Measurements from ENCODE around the gene GSTA3.
"Not testable (repeated sequence)": the region's sequence is repeated elsewhere in the genome, so short reads cannot be mapped to it uniquely, and the experiment has no call there.

The GSTA3 gene

DNA sequence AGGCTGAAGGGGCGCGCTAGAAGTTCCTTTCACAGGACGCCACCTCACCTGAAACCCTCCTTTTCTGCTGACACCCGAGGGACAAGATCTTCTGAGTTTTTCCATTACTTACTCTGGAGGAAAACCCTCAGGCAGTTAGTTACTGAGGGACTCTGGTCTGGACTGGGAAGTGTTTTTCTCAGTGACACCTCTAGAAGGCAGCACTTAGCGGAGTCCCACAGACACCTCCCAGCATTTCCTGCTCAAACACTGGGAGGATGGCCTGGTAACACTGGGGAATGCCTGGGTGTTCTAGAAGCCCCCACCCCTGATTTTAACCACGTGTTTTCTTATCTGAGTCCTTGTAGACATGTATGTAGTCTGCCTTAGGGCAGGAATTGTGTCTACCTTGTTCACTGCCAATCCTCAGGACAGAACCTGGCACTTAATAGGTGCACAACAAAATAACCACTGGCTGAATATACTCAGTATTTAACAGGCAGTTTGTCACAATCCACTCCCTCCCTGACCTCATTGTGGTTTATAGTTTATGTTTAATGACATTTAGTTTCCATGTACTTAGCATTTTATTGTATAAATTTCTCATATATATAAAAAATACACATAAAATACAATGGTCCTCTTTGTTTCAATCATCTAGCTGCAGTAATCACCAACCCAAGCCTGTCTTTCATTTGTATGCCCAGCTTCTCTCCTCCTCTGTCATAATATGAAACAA is 4.8 kb downstream of the GSTA3 start:
- Histone ChIP-seq H3K27ac (replicated peaks; ENCODE audit: low read length) (no peak overlapping the region), H4K8ac (ENCODE audit: low read depth, low read length) (no peak overlapping the region), H2AFZ (ENCODE audit: low read length) (no peak overlapping the region), H4K91ac (ENCODE audit: low read depth, low read length, poor library complexity) (no peak overlapping the region), H3K4me3 (ENCODE audit: low read length in 2 of 2) (no peak overlapping the region), H3K23ac (ENCODE audit: low read depth, low read length, poor library complexity) (no peak overlapping the region), H3K9ac (ENCODE audit: low read depth, low read length, poor library complexity) (no peak overlapping the region), H3K4me2 (ENCODE audit: insufficient read depth, low read length, poor library complexity, severe bottlenecking) (no peak overlapping the region), H3K18ac (ENCODE audit: low read length) (no peak overlapping the region), H3K79me1 (ENCODE audit: low read depth, low read length) (no peaks in the 10 kb centered on the region), H2BK120ac (ENCODE audit: low read depth, low read length) (no peak overlapping the region), H3K9me3 (replicated peaks in 1 of 2; ENCODE audit: control insufficient read depth in 2 of 2, insufficient read depth in 1 of 2, low read depth in 1 of 2, low read length in 2 of 2) (peaks cover 0 to 1% of the 10 kb centered on the region in 2 donors), H2BK5ac (ENCODE audit: low read length) (no peak overlapping the region), H2AK5ac (ENCODE audit: low read depth, low read length) (no peak overlapping the region), H3K4ac (ENCODE audit: low read length) (no peak overlapping the region), H3K36me3 (replicated peaks in 1 of 2; ENCODE audit: control insufficient read depth in 2 of 2, insufficient read depth in 2 of 2, low read length in 2 of 2) (no peaks in the 10 kb centered on the region), H3K14ac (ENCODE audit: low read length) (no peak overlapping the region), H3K4me1 (ENCODE audit: control insufficient read depth in 2 of 2, insufficient read depth in 1 of 2, low read depth in 1 of 2, low read length in 2 of 2) (no peaks in the 10 kb centered on the region), H3K27me3 (ENCODE audit: control insufficient read depth in 3 of 3, insufficient read depth in 3 of 3, low read depth in 1 of 3, low read length in 3 of 3) (no peaks in the 10 kb centered on the region), H2BK15ac (ENCODE audit: low read length) (no peak overlapping the region), H2BK12ac (ENCODE audit: low read length) (no peak overlapping the region)
- WGBS, 2 donors (ENCODE audit: extremely low coverage in 2 of 2, insufficient read length in 2 of 2, insufficient replicate concordance in 1 of 2): no CpG with 5 or more reads among the region's 6 CpGs
- DNase-seq (ENCODE audit: low spot score): no peak

DNA sequence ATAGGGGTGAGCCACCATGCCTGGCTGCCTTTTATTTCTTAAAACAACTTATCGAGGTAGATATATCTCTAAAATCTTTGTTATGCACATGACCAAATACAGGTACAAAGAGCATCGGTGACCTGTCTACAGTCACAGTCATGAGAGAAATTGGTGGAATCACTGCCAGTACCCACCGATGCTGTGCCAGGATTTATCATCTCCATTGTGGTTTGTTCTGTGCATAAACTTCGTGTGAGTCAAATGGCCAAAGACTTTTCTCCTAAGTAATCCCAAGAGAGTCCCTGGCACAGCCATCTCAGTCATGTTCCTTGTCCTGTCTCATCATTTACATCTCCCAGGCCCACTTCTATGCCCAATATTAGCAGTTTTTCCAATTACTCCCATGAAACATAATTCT is 9.0 kb downstream of the GSTA3 start:
- Histone ChIP-seq H3K23ac (ENCODE audit: low read depth, low read length, poor library complexity) (no peak overlapping the region), H3K27me3 (ENCODE audit: control insufficient read depth in 3 of 3, insufficient read depth in 3 of 3, low read depth in 1 of 3, low read length in 3 of 3) (no peaks in the 10 kb centered on the region), H3K14ac (ENCODE audit: low read length) (no peak overlapping the region), H3K18ac (ENCODE audit: low read length) (no peak overlapping the region), H4K91ac (ENCODE audit: low read depth, low read length, poor library complexity) (no peak overlapping the region), H2BK5ac (ENCODE audit: low read length) (no peak overlapping the region), H4K8ac (ENCODE audit: low read depth, low read length) (no peak overlapping the region), H3K79me1 (ENCODE audit: low read depth, low read length) (no peaks in the 10 kb centered on the region), H3K4ac (ENCODE audit: low read length) (no peak overlapping the region), H2BK12ac (ENCODE audit: low read length) (no peak overlapping the region), H3K4me3 (ENCODE audit: low read length in 2 of 2) (no peak overlapping the region), H2BK120ac (ENCODE audit: low read depth, low read length) (no peak overlapping the region), H2AK5ac (ENCODE audit: low read depth, low read length) (no peak overlapping the region), H3K9ac (ENCODE audit: low read depth, low read length, poor library complexity) (no peak overlapping the region), H3K27ac (replicated peaks; ENCODE audit: low read length) (no peak overlapping the region), H2BK15ac (ENCODE audit: low read length) (no peak overlapping the region), H3K36me3 (replicated peaks in 1 of 2; ENCODE audit: control insufficient read depth in 2 of 2, insufficient read depth in 2 of 2, low read length in 2 of 2) (no peaks in the 10 kb centered on the region), H3K4me1 (ENCODE audit: control insufficient read depth in 2 of 2, insufficient read depth in 1 of 2, low read depth in 1 of 2, low read length in 2 of 2) (no peaks in the 10 kb centered on the region), H3K9me3 (replicated peaks in 1 of 2; ENCODE audit: control insufficient read depth in 2 of 2, insufficient read depth in 1 of 2, low read depth in 1 of 2, low read length in 2 of 2) (peaks cover 0 to 4% of the 10 kb centered on the region in 2 donors), H3K4me2 (ENCODE audit: insufficient read depth, low read length, poor library complexity, severe bottlenecking) (no peak overlapping the region), H2AFZ (ENCODE audit: low read length) (no peak overlapping the region)
- no peak for DNase-seq (ENCODE audit: low spot score)
- no CpG with 5 or more reads among the region's 4 CpGs for WGBS, 2 donors (ENCODE audit: extremely low coverage in 2 of 2, insufficient read length in 2 of 2, insufficient replicate concordance in 1 of 2)

DNA sequence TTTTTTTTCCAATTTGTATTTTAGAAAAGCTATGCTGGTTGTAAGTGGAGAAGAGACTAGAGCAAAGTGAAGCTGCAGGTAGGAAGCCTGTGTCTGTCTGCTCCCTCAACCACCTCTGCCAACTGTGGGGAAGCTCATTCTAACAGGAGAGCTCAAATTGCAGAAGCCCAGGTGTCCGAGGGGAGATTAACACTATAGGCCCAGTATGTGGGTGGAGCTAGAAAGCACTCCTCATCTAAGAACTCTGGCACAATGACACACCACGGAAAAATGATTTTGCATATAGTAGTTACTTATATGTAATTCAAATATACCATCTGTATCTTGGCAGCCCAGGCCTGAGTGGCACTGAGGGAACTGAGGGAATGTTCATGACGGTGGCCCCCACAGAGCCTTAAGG is 13.7 kb downstream of the GSTA3 start:
- not testable (repeated sequence) for H3K18ac ChIP-seq (ENCODE audit: low read length); H4K8ac ChIP-seq (ENCODE audit: low read depth, low read length); H2BK120ac ChIP-seq (ENCODE audit: low read depth, low read length); H3K4me3 ChIP-seq (ENCODE audit: low read length in 2 of 2); H3K9ac ChIP-seq (ENCODE audit: low read depth, low read length, poor library complexity); H2BK12ac ChIP-seq (ENCODE audit: low read length); H3K4me2 ChIP-seq (ENCODE audit: insufficient read depth, low read length, poor library complexity, severe bottlenecking); H3K36me3 ChIP-seq (replicated peaks in 1 of 2; ENCODE audit: control insufficient read depth in 2 of 2, insufficient read depth in 2 of 2, low read length in 2 of 2); H3K4me1 ChIP-seq (ENCODE audit: control insufficient read depth in 2 of 2, insufficient read depth in 1 of 2, low read depth in 1 of 2, low read length in 2 of 2); H2AFZ ChIP-seq (ENCODE audit: low read length); H3K9me3 ChIP-seq (replicated peaks in 1 of 2; ENCODE audit: control insufficient read depth in 2 of 2, insufficient read depth in 1 of 2, low read depth in 1 of 2, low read length in 2 of 2); H3K27ac ChIP-seq (replicated peaks; ENCODE audit: low read length); DNase-seq (ENCODE audit: low spot score); H3K4ac ChIP-seq (ENCODE audit: low read length); H2AK5ac ChIP-seq (ENCODE audit: low read depth, low read length); H4K91ac ChIP-seq (ENCODE audit: low read depth, low read length, poor library complexity); H2BK15ac ChIP-seq (ENCODE audit: low read length); H3K23ac ChIP-seq (ENCODE audit: low read depth, low read length, poor library complexity); H3K27me3 ChIP-seq (ENCODE audit: control insufficient read depth in 3 of 3, insufficient read depth in 3 of 3, low read depth in 1 of 3, low read length in 3 of 3); H2BK5ac ChIP-seq (ENCODE audit: low read length); H3K79me1 ChIP-seq (ENCODE audit: low read depth, low read length); H3K14ac ChIP-seq (ENCODE audit: low read length)
- WGBS, 2 donors (ENCODE audit: extremely low coverage in 2 of 2, insufficient read length in 2 of 2, insufficient replicate concordance in 1 of 2): no CpG with 5 or more reads among the region's 3 CpGs

DNA sequence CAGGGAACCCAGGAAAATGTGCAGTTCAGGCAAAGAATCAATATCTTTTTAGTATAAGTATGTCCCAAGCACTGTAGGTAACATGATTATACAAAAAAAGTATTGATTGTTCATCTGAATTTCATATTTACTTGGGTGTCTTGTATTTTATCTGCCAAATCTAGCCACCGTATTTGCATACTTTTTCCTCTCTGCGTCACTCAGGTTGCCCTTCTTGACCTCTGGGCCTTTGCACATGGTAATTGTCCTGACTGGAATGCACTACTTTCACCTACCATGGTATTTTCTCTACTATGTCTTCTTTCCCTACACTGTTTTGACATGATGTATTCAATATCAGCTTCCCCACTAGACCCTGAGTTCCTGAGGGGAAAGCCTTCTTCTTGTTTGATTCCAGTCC is 15.2 kb downstream of the GSTA3 start:
- H3K4me3 ChIP-seq (ENCODE audit: low read length in 2 of 2): no peak overlapping the region
- H2BK5ac ChIP-seq (ENCODE audit: low read length): no peak overlapping the region
- H4K8ac ChIP-seq (ENCODE audit: low read depth, low read length): no peak overlapping the region
- H2BK12ac ChIP-seq (ENCODE audit: low read length): no peak overlapping the region
- no CpG with 5 or more reads among the region's 2 CpGs for WGBS, 2 donors (ENCODE audit: extremely low coverage in 2 of 2, insufficient read length in 2 of 2, insufficient replicate concordance in 1 of 2)
- H3K27ac ChIP-seq (replicated peaks; ENCODE audit: low read length): no peak overlapping the region
- H3K79me1 ChIP-seq (ENCODE audit: low read depth, low read length): no peaks in the 10 kb centered on the region
- H3K4me2 ChIP-seq (ENCODE audit: insufficient read depth, low read length, poor library complexity, severe bottlenecking): no peak overlapping the region
- H3K9me3 ChIP-seq (replicated peaks in 1 of 2; ENCODE audit: control insufficient read depth in 2 of 2, insufficient read depth in 1 of 2, low read depth in 1 of 2, low read length in 2 of 2): peaks cover 0 to 5% of the 10 kb centered on the region in 2 donors
- no peak overlapping the region for H3K9ac ChIP-seq (ENCODE audit: low read depth, low read length, poor library complexity)
- H3K36me3 ChIP-seq (replicated peaks in 1 of 2; ENCODE audit: control insufficient read depth in 2 of 2, insufficient read depth in 2 of 2, low read length in 2 of 2): no peaks in the 10 kb centered on the region
- H3K27me3 ChIP-seq (ENCODE audit: control insufficient read depth in 3 of 3, insufficient read depth in 3 of 3, low read depth in 1 of 3, low read length in 3 of 3): no peaks in the 10 kb centered on the region
- H3K23ac ChIP-seq (ENCODE audit: low read depth, low read length, poor library complexity): no peak overlapping the region
- H3K14ac ChIP-seq (ENCODE audit: low read length): no peak overlapping the region
- no peak overlapping the region for H2AK5ac ChIP-seq (ENCODE audit: low read depth, low read length)
- no peak overlapping the region for H3K18ac ChIP-seq (ENCODE audit: low read length)
- H2AFZ ChIP-seq (ENCODE audit: low read length): no peak overlapping the region
- no peak overlapping the region for H2BK15ac ChIP-seq (ENCODE audit: low read length)
- peaks cover 0 to 3% of the 10 kb centered on the region in 2 donors for H3K4me1 ChIP-seq (ENCODE audit: control insufficient read depth in 2 of 2, insufficient read depth in 1 of 2, low read depth in 1 of 2, low read length in 2 of 2)
- DNase-seq (ENCODE audit: low spot score): no peak
- H3K4ac ChIP-seq (ENCODE audit: low read length): no peak overlapping the region
- no peak overlapping the region for H4K91ac ChIP-seq (ENCODE audit: low read depth, low read length, poor library complexity)
- no peak overlapping the region for H2BK120ac ChIP-seq (ENCODE audit: low read depth, low read length)

Measured in neuronal stem cell (in vitro differentiated cells).